Activated gamma-delta T cell (primary cell): ENCODE data around the gene CFAP97D1.
"Not testable (repeated sequence)": the region's sequence is repeated elsewhere in the genome, so short reads cannot be mapped to it uniquely, and the experiment has no call there.

ENCODE experiments used
- DNase-seq: peaks from one replicate; lab custom pipeline; 2025; lab: John Stamatoyannopoulos, UW

Gene CFAP97D1

GRCh38 chr17:43768382-43768781, 11.9 kb upstream of the CFAP97D1 start:
- no peak for DNase-seq

GRCh38 chr17:43768943-43769342, 11.3 kb upstream of the CFAP97D1 start:
- DNase-seq, result no peak

- no peak for DNase-seq
Measured at GRCh38 chr17:43769426-43769825, 10.8 kb upstream of the CFAP97D1 start.

GRCh38 chr17:43769859-43770258, 10.4 kb upstream of the CFAP97D1 start:
- DNase-seq, result no peak

GRCh38 chr17:43770957-43771356, 9.3 kb upstream of the CFAP97D1 start:
- no peak for DNase-seq

- no peak for DNase-seq
Measured at GRCh38 chr17:43771463-43771862, 8.8 kb upstream of the CFAP97D1 start.

GRCh38 chr17:43772877-43773648, 7.2 kb upstream of the CFAP97D1 start:
- no peak for DNase-seq

GRCh38 chr17:43774304-43775250, 5.7 kb upstream of the CFAP97D1 start:
- DNase-seq, result no peak

- peak; percentile 55 for DNase-seq
Measured at GRCh38 chr17:43778337-43779144, 1.7 kb upstream of the CFAP97D1 start, which contains the start of gene DUSP3. DUSP3 (minus strand) TSS chr17:43778977; CDS start chr17:43778924, 53 bp downstream.

GRCh38 chr17:43779145-43780125, 800 bp upstream of the CFAP97D1 start:
- DNase-seq, result no peak

GRCh38 chr17:43782913-43783680, 2.9 kb downstream of the CFAP97D1 start:
- DNase-seq, result no peak

- DNase-seq, result no peak
Measured at GRCh38 chr17:43784068-43784467, 3.8 kb downstream of the CFAP97D1 start.

- no peak for DNase-seq
Measured at GRCh38 chr17:43784628-43785101, 4.4 kb downstream of the CFAP97D1 start.

GRCh38 chr17:43787728-43788127, 7.5 kb downstream of the CFAP97D1 start:
- DNase-seq, result no peak

- no peak for DNase-seq
Measured at GRCh38 chr17:43788540-43788939, 8.3 kb downstream of the CFAP97D1 start.

GRCh38 chr17:43789482-43789881, 9.2 kb downstream of the CFAP97D1 start:
- no peak for DNase-seq

GRCh38 chr17:43790311-43790940, 10.2 kb downstream of the CFAP97D1 start:
- DNase-seq, result no peak

GRCh38 chr17:43791589-43791988, 11.4 kb downstream of the CFAP97D1 start:
- no peak for DNase-seq

- not testable (repeated sequence) for DNase-seq
Measured at GRCh38 chr17:43792668-43793067, 12.4 kb downstream of the CFAP97D1 start.
